Epithelial cell of proximal tubule (primary cell): Measurements from ENCODE around the gene ARHGEF37. TPM values are rescaled to one million over a fixed set of nuclear protein-coding genes. Genes with fewer than 3 reads are reported as not detected.

Experiments used
- DNase-seq: peaks from one replicate; pipeline ENCODE4 v3.0.0-alpha.2; 2011; ENCODE audit warnings: low read depth
- H3K4me3 ChIP-seq: 2 replicates; pipeline ENCODE4 v1.5.1; 2011; ENCODE audit warnings: low read depth, mild to moderate bottlenecking, low read length
- total RNA-seq: library from RNA; depleted of rRNA; stranded (reverse); fragments of >200 nt; gene quantifications from 2 replicates; pipeline ENCODE4 v1.2.3, GENCODE V29; 2015
- TF ChIP-seq, protein P1 (sequence below): conservative IDR thresholded peaks from 2 replicates; pipeline ENCODE4 v1.5.1; 2012; ENCODE audit warnings: low read depth, mild to moderate bottlenecking, low read length

ARHGEF37 gene
- total RNA-seq, 1 donor from 2014 or later: 2.7 TPM

DNA sequence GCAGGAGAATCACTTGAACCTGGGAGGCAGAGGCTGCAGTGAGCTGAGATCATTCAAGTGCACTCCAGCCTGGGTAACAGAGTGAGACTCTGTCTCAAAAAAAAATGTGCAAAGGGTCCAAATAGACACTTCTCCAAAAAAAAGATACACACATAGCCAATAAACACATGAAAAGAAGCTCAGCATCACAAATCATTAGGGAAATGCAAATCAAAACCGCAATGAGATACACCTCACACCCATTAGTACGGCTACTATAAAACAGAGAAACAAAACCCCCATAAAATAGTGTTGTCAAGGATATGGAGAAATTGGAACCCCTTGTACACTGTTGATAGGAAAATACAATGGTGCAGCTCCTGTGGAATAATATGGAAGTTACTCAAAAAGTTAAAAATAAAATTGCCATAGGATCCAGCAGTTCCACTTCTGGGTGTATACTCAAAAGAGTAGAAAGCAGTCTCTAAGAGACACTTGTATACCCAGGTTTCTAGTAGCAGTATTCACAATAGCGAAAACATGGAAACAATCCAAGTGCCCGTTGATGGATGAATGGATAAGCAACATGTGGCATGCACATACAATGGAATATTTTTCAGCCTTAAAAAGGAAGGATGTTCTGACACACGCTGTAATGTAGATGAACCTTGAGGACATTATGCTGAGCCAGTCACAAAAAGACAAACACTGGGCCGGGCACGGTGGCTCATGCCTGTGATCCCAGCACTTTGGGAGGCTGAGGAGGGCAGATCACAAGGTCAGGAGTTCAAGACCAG, 91.6 kb downstream of the ARHGEF37 start:
- DNase-seq: no peak
- no peak overlapping the region for H3K4me3 ChIP-seq
- TF ChIP-seq, protein P1, sequence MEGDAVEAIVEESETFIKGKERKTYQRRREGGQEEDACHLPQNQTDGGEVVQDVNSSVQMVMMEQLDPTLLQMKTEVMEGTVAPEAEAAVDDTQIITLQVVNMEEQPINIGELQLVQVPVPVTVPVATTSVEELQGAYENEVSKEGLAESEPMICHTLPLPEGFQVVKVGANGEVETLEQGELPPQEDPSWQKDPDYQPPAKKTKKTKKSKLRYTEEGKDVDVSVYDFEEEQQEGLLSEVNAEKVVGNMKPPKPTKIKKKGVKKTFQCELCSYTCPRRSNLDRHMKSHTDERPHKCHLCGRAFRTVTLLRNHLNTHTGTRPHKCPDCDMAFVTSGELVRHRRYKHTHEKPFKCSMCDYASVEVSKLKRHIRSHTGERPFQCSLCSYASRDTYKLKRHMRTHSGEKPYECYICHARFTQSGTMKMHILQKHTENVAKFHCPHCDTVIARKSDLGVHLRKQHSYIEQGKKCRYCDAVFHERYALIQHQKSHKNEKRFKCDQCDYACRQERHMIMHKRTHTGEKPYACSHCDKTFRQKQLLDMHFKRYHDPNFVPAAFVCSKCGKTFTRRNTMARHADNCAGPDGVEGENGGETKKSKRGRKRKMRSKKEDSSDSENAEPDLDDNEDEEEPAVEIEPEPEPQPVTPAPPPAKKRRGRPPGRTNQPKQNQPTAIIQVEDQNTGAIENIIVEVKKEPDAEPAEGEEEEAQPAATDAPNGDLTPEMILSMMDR: no peak

DNA sequence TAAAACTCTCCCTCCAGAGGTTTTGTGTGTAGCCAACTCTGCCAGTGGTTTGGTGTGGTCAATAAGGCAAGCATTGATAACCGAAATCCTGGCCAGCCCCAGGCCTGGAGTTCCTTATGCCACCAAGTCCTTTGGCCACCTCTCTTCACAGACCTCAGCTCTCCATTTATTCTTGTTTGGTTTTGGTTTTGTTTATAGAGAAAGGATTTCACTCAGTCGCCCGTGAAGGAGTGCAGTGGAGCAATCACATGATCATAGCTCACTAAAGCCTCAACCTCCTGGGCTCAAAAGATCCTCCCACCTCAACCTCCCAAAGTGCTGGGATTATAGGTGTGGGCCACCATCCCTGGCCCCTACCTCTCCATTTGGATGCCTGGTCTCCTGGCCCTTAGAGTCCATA, 93.4 kb downstream of the ARHGEF37 start:
- TF ChIP-seq, protein P1: no peak
- DNase-seq: no peak
- no peak overlapping the region for H3K4me3 ChIP-seq

DNA sequence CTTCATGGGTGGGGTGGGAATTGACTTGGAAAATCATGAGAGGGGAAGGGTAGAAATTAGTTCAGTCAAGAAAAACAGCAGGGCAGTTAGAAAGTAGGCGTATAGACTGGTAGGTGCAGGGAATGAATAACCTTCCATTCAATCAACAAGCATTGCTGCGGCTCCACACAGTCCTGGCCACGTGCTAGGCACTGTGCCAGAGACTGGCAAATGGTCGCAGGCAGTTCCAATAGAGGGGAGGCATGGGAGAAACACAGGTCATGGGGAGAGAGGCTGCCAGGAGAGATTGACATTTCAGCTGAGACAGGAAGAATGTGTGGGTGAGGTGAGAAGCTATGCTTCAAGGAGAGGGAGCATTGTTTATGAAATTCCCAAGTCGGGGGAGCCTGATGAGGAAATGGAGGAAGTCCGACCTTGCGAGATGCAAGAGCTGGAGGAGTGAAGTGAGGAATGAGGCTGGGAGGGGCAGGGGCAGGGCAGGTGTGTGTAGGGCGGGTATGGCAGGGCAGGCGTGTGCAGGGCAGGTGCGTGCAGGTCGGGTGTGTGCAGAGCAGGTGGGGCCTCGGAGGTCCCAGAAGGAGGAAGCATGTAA, 94.4 kb downstream of the ARHGEF37 start:
- TF ChIP-seq, protein P1: no peak
- DNase-seq: peak; percentile 61

DNA sequence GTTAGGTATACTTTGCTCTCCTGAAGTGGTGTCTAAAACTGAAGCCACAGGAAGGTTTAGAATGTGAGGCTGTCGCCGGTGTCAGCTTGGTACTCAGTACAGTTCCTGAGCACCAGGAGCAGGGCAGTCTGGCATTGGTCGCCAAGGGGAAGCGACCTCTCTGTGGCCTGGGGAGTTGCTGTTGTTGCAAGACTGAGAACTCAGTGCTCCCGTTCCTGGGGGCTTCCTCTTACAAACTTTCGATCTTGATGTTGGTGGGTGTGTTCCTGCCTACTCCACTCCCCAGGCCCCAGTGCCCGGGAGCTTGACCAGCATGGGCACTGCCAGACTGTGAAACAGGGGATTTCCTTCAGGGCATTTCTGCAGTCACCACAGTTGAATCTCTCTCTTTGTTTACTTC, 96.4 kb downstream of the ARHGEF37 start:
- H3K4me3 ChIP-seq: no peak overlapping the region
- TF ChIP-seq, protein P1: no peak
- DNase-seq: no peak

More for the DNA sequence above, 94.4 kb downstream of the ARHGEF37 start:
- H3K4me3 ChIP-seq: no peak overlapping the region

DNA sequence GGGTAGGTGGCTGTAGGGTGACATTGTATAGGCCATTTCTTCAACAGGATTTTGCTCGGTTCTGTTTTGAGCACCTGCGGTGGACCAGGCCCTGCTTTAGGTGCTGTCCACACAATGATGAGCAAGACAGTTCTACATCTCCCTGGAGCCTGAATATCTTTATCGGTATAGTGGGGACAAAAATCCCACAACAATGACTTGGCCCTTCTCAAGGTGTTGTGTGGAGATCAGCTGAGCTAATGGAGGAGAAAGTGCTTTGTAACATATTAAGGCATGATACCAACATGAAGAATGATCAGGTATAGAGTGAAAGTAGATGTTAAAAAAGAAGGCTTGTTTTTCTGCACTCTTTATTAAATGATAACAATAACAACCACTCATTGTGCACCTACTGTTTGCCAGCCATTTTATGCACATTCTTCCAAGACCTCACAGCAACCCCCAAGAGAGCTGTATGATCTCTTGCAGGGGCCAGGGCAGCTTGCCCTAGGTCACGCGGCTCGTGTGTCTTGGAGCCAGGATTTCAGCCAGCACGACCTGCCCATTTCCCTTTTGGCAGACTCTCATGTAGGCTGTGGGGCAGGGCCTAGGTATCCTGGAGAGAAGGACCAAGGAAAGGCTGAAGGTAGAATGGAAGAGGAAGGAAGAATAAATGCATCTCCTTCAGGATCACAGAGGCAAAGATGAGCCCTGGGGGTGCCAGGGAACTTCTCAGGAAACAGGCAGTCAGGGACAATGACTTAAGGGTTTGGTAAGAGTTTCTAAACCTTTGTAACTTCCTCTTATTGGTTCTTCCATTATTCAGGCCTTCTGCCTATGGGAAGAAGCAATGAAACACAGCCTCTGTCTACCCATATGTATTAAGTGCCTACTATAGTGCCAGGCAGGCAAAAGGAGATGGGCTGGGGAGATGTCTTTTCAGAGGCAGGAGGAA, 98.8 kb downstream of the ARHGEF37 start:
- no peak overlapping the region for H3K4me3 ChIP-seq
- TF ChIP-seq, protein P1: no peak
- no peak for DNase-seq

DNA sequence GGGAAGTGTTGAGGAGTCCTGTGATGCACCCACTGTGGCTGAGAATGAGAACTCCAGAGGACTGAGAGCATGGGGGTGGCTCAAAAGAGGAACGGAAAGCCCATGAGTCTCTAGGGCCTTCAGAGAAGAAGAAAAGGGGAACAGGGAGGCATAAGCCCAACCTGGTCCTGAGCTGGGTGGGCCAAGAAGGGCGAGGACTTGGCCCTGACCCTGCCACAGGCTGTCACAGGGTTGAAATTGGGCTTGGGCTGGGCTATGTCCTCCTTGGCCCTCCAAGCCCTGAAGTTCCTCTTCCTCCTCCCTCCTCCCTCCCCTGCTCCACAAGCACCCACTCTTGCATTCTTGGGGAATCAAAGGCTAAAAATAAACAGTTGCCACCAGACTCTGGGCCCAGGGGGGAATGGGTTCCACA, 99.5 kb downstream of the ARHGEF37 start:
- H3K4me3 ChIP-seq: no peak overlapping the region

More for the DNA sequence above, 99.5 kb downstream of the ARHGEF37 start:
- TF ChIP-seq, protein P1: no peak
- no peak for DNase-seq
